Memory B cell (primary cell): ENCODE data around the gene ALDH3A2.

Experiments
- ATAC-seq: fragments of 150-1000 bp; cut with Tn5 transposase; 2 replicates; pipeline ENCODE4 v1.10.0; 2021; ENCODE audit warnings: low read depth, mild to moderate bottlenecking, moderate library complexity
- DNase-seq, 2 donors: peaks; one replicate each; pipeline ENCODE4 v3.0.0; 2022; ENCODE audit warnings: low spot score in 2 of 2
- H3K27ac Mint-ChIP-seq: one replicate; pipeline ENCODE4 v1.8.0; 2022; ENCODE audit warnings: mild to moderate bottlenecking, moderate library complexity, mixed read lengths
- H3K27me3 Mint-ChIP-seq: one replicate; pipeline ENCODE4 v1.8.0; 2022; ENCODE audit warnings: mixed read lengths
- H3K36me3 Mint-ChIP-seq: one replicate; pipeline ENCODE4 v1.8.0; 2022; ENCODE audit warnings: mild to moderate bottlenecking, mixed read lengths
- H3K4me1 Mint-ChIP-seq: one replicate; pipeline ENCODE4 v1.8.0; 2022; ENCODE audit warnings: mixed read lengths
- H3K4me3 Mint-ChIP-seq: one replicate; pipeline ENCODE4 v1.8.0; 2022; ENCODE audit warnings: mild to moderate bottlenecking, moderate library complexity, mixed read lengths
- H3K9me3 Mint-ChIP-seq: one replicate; pipeline ENCODE4 v1.8.0; 2022; ENCODE audit warnings: mixed read lengths

The ALDH3A2 gene

GRCh38 chr17:19648475-19649273, at the start of gene ALDH3A2:
TSS of gene ALDH3A2 (plus strand) at chr17:19648751. CDS start at chr17:19648972, 221 bp downstream.
- ATAC-seq (peak; percentile 94), DNase-seq (peak; percentile 82 to 85)
- H3K4me1 Mint-ChIP-seq: peaks cover 19% of the 10 kb centered on the region
- H3K4me3 Mint-ChIP-seq: peak within 1 kb of the TSS; percentile 99
- H3K27me3 Mint-ChIP-seq: no peaks in the 10 kb centered on the region
- H3K27ac Mint-ChIP-seq: peak within 1 kb of the TSS; percentile 79
- H3K36me3 Mint-ChIP-seq: peaks cover 10% of the 10 kb centered on the region
- no peaks in the 10 kb centered on the region for H3K9me3 Mint-ChIP-seq

- Mint-ChIP-seq H3K4me3 (no peak overlapping the region), H3K27me3 (peaks cover 2% of the 10 kb centered on the region), H3K9me3 (no peaks in the 10 kb centered on the region), H3K27ac (no peak overlapping the region), H3K4me1 (peaks cover 3% of the 10 kb centered on the region), H3K36me3 (no peaks in the 10 kb centered on the region)
- ATAC-seq (no peak), DNase-seq (no peak)
Measured at GRCh38 chr17:19610311-19610710, 38.2 kb upstream of the ALDH3A2 start.

- Mint-ChIP-seq H3K4me3 (no peak overlapping the region), H3K27me3 (peaks cover 2% of the 10 kb centered on the region), H3K9me3 (no peaks in the 10 kb centered on the region), H3K27ac (no peak overlapping the region), H3K4me1 (peaks cover 3% of the 10 kb centered on the region), H3K36me3 (no peaks in the 10 kb centered on the region)
- ATAC-seq (peak; percentile 34), DNase-seq (no peak)
Measured at GRCh38 chr17:19610879-19611278, 37.7 kb upstream of the ALDH3A2 start.

GRCh38 chr17:19613979-19614378, 34.6 kb upstream of the ALDH3A2 start:
- H3K27me3 Mint-ChIP-seq: peaks cover 3% of the 10 kb centered on the region
- H3K27ac Mint-ChIP-seq: peak overlapping the region; percentile 31
- peaks cover 3% of the 10 kb centered on the region for H3K4me1 Mint-ChIP-seq
- ATAC-seq (no peak), DNase-seq (no peak)
- peaks cover 10% of the 10 kb centered on the region for H3K9me3 Mint-ChIP-seq
- peaks cover 3% of the 10 kb centered on the region for H3K36me3 Mint-ChIP-seq
- H3K4me3 Mint-ChIP-seq: no peak overlapping the region

GRCh38 chr17:19614900-19615299, 33.7 kb upstream of the ALDH3A2 start:
- Mint-ChIP-seq H3K27ac (no peak overlapping the region), H3K9me3 (peaks cover 20% of the 10 kb centered on the region), H3K4me1 (peaks cover 3% of the 10 kb centered on the region), H3K36me3 (peaks cover 13% of the 10 kb centered on the region), H3K27me3 (peaks cover 5% of the 10 kb centered on the region), H3K4me3 (no peak overlapping the region)
- DNase-seq: no peak
- no peak for ATAC-seq

- peaks cover 3% of the 10 kb centered on the region for H3K4me1 Mint-ChIP-seq
- ATAC-seq (no peak), DNase-seq (no peak)
- no peak overlapping the region for H3K27ac Mint-ChIP-seq
- no peak overlapping the region for H3K4me3 Mint-ChIP-seq
- H3K36me3 Mint-ChIP-seq: peaks cover 13% of the 10 kb centered on the region
- H3K27me3 Mint-ChIP-seq: peaks cover 3% of the 10 kb centered on the region
- H3K9me3 Mint-ChIP-seq: peaks cover 22% of the 10 kb centered on the region
Measured at GRCh38 chr17:19618015-19618414, 30.5 kb upstream of the ALDH3A2 start.

GRCh38 chr17:19619705-19620325, 28.7 kb upstream of the ALDH3A2 start:
- peaks cover 3% of the 10 kb centered on the region for H3K27me3 Mint-ChIP-seq
- no peaks in the 10 kb centered on the region for H3K4me1 Mint-ChIP-seq
- no peak overlapping the region for H3K27ac Mint-ChIP-seq
- peaks cover 13% of the 10 kb centered on the region for H3K36me3 Mint-ChIP-seq
- DNase-seq: no peak
- ATAC-seq: no peak
- peaks cover 22% of the 10 kb centered on the region for H3K9me3 Mint-ChIP-seq
- H3K4me3 Mint-ChIP-seq: no peak overlapping the region

GRCh38 chr17:19621697-19622096, 26.9 kb upstream of the ALDH3A2 start:
- DNase-seq: no peak
- Mint-ChIP-seq H3K36me3 (peaks cover 13% of the 10 kb centered on the region), H3K4me3 (no peak overlapping the region), H3K9me3 (peaks cover 21% of the 10 kb centered on the region), H3K27me3 (peaks cover 3% of the 10 kb centered on the region), H3K27ac (no peak overlapping the region), H3K4me1 (no peaks in the 10 kb centered on the region)
- no peak for ATAC-seq

GRCh38 chr17:19626079-19626478, 22.5 kb upstream of the ALDH3A2 start:
- Mint-ChIP-seq H3K27me3 (peaks cover 4% of the 10 kb centered on the region), H3K27ac (no peak overlapping the region), H3K9me3 (no peaks in the 10 kb centered on the region), H3K36me3 (no peaks in the 10 kb centered on the region), H3K4me3 (no peak overlapping the region), H3K4me1 (no peaks in the 10 kb centered on the region)
- no peak for DNase-seq
- no peak for ATAC-seq

- peaks cover 6% of the 10 kb centered on the region for H3K27me3 Mint-ChIP-seq
Measured at GRCh38 chr17:19629449-19629848, 19.1 kb upstream of the ALDH3A2 start.

GRCh38 chr17:19630035-19630434, 18.5 kb upstream of the ALDH3A2 start:
- H3K4me1 Mint-ChIP-seq: no peaks in the 10 kb centered on the region
- H3K36me3 Mint-ChIP-seq: no peaks in the 10 kb centered on the region
- no peaks in the 10 kb centered on the region for H3K9me3 Mint-ChIP-seq
- peaks cover 7% of the 10 kb centered on the region for H3K27me3 Mint-ChIP-seq
- no peak for DNase-seq
- no peak overlapping the region for H3K4me3 Mint-ChIP-seq
- no peak for ATAC-seq
- H3K27ac Mint-ChIP-seq: no peak overlapping the region

More at GRCh38 chr17:19629449-19629848, 19.1 kb upstream of the ALDH3A2 start:
- Mint-ChIP-seq H3K36me3 (no peaks in the 10 kb centered on the region), H3K4me3 (no peak overlapping the region), H3K9me3 (no peaks in the 10 kb centered on the region), H3K4me1 (no peaks in the 10 kb centered on the region), H3K27ac (no peak overlapping the region)
- DNase-seq (no peak), ATAC-seq (no peak)

GRCh38 chr17:19630661-19631060, 17.9 kb upstream of the ALDH3A2 start:
- H3K27me3 Mint-ChIP-seq: peaks cover 7% of the 10 kb centered on the region
- H3K27ac Mint-ChIP-seq: no peak overlapping the region
- no peak for ATAC-seq
- no peak overlapping the region for H3K4me3 Mint-ChIP-seq
- DNase-seq: no peak
- no peaks in the 10 kb centered on the region for H3K9me3 Mint-ChIP-seq
- no peaks in the 10 kb centered on the region for H3K36me3 Mint-ChIP-seq
- no peaks in the 10 kb centered on the region for H3K4me1 Mint-ChIP-seq

GRCh38 chr17:19631905-19632304, 16.6 kb upstream of the ALDH3A2 start:
- Mint-ChIP-seq H3K4me3 (no peak overlapping the region), H3K27me3 (peaks cover 7% of the 10 kb centered on the region), H3K27ac (no peak overlapping the region), H3K4me1 (no peaks in the 10 kb centered on the region), H3K9me3 (no peaks in the 10 kb centered on the region), H3K36me3 (no peaks in the 10 kb centered on the region)
- no peak for ATAC-seq
- DNase-seq: no peak

- Mint-ChIP-seq H3K4me3 (no peak overlapping the region), H3K4me1 (peaks cover 5% of the 10 kb centered on the region), H3K27me3 (no peaks in the 10 kb centered on the region), H3K36me3 (peaks cover 2% of the 10 kb centered on the region), H3K27ac (no peak overlapping the region), H3K9me3 (peaks cover 4% of the 10 kb centered on the region)
- DNase-seq: no peak
- no peak for ATAC-seq
Measured at GRCh38 chr17:19641687-19642372, 6.7 kb upstream of the ALDH3A2 start.
